M059J (cell line): ENCODE data around the gene CADM3. TPM values are rescaled to one million over a fixed set of nuclear protein-coding genes. Genes with fewer than 3 reads are reported as not detected.

Experiments used
- DNase-seq: peaks from one replicate; pipeline ENCODE4 v3.0.0-alpha.2; 2012; ENCODE audit warnings: low read depth
- total RNA-seq: library from RNA; depleted of rRNA; stranded (reverse); fragments of >200 nt; shearing (Covaris generic); gene quantifications from 2 replicates; pipeline ENCODE4 v1.2.3, GENCODE V29; 2014; rRNA removed

CADM3 gene, protein sequence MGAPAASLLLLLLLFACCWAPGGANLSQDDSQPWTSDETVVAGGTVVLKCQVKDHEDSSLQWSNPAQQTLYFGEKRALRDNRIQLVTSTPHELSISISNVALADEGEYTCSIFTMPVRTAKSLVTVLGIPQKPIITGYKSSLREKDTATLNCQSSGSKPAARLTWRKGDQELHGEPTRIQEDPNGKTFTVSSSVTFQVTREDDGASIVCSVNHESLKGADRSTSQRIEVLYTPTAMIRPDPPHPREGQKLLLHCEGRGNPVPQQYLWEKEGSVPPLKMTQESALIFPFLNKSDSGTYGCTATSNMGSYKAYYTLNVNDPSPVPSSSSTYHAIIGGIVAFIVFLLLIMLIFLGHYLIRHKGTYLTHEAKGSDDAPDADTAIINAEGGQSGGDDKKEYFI
- 0.47 and 0.54 TPM in 2 replicates for total RNA-seq

- no peak for DNase-seq
These were observed at the start of gene CADM3 for GRCh38 chr1:159171254-159171687. Gene CADM3 (plus strand): TSS chr1:159171615. CDS start chr1:159171766, 151 bp downstream.

GRCh38 chr1:159122005-159122621, 49.3 kb upstream of the CADM3 start:
- DNase-seq = peak; percentile 71

DNA sequence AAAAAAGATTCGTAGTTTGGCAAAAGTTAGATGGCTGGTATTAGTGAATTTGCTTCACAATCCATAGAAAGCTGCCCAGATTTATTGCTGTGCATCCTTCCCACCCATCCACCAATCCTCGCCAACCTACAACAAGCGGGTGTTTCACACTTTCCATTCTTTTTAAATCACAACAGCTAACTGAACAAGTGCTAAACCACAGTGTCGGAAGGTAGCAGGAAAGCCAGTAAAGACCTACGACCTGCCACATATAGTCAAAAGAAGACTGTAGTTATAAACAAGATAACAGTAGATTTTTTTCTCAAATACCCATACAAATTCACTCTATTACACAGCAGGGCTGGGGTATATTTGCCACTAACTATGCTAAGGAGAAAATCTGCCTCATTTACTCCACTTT, 47.8 kb upstream of the CADM3 start:
- no peak for DNase-seq

GRCh38 chr1:159132271-159132881, 39.0 kb upstream of the CADM3 start:
- peak; percentile 59 for DNase-seq

DNA sequence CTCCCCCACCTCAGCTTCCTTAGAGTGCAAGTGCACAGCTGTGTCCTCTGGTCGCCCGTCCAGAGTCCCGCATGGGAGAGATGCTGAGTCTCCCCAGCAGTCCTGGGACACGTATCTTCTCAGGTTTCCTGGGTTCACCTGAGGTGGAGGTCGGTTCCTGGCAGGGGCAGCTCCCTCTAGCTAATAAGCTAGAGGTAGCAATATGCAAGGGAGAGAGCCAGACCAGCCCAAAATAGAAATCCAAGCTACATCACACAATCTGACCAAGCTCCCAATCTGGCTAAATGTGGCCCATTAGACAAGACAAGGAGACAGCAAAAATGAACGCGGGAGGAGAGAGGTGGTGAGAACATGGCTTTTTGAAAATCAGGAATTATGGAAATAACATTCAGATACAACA, 30.9 kb upstream of the CADM3 start:
- DNase-seq = no peak

DNA sequence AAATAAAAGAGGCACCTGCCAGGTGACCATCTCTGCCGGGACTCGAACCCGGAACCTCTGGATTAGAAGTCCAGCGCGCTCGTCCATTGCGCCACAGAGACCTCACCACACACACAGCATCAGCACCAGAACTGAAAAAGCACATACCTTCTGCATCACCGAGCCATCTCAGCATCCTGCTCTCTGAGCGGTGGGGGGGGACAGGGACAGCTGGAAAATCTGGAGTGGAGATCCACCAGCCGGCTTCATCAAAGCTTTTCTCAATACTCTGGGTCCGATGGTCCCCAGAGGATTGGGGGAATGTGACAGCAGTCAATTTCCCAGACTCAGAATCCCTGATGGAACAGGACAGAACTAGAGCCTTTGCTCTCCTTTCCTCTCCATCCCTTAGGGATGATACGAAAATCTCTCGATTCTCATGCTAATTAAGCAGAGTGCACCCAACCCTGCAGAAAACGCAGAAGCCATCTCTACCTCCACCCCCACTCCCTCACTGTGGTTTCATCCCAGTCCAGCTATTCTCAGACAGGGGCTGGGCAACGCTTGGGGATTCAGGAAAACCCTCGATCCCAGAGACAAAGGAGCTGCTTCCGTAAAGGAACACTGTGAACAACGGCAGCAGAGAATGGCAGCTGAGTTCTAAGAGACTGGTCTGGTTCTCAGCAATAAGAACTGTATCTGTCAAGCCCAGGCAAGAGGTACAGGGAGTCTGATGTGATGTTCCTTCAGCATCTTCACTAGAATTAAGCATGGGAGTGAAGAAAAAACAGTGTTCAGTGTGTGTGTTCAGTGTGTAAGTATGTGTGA, 29.6 kb upstream of the CADM3 start:
- DNase-seq = peak; percentile 36

DNA sequence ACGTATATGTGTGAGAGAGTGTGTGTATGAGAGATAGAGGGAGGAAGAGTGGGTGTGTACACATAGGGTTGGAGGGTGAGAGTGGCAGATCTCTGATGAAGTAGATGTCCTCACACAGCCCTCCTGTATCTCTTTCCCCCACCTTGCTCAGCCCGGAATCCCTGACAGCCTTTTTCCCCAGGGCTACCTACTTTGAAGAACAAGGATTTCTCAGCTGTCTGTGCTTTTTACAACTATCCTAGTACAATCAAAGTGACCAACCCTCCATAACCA, 29.1 kb upstream of the CADM3 start:
- no peak for DNase-seq

GRCh38 chr1:159142726-159143510, 28.5 kb upstream of the CADM3 start:
- no peak for DNase-seq

GRCh38 chr1:159144571-159144970, 26.8 kb upstream of the CADM3 start:
- DNase-seq = no peak

DNA sequence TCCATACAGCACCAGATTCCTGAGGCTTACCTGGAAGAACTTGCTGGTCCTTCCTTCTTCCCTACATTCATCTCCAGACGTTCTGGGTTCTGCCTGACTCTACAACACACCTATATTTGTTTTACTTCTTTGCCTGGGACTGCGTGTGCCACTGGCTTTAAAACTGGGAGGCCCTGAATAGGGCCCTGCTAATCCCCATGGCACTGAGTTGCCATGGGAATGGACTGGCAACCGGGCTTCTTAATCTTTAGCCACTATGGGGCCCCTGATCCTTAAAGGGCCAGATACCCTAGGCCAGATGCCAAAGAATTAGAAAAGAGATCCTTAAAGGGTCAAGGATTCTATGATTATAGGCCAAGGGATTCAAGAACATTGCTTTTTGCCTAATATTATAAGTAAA, 24.4 kb upstream of the CADM3 start:
- DNase-seq = no peak

GRCh38 chr1:159152031-159152430, 19.4 kb upstream of the CADM3 start:
- no peak for DNase-seq

GRCh38 chr1:159161001-159161718, 10.3 kb upstream of the CADM3 start:
- peak; percentile 88 for DNase-seq

- no peak for DNase-seq
These were observed 9.7 kb upstream of the CADM3 start for GRCh38 chr1:159161719-159162026.

DNA sequence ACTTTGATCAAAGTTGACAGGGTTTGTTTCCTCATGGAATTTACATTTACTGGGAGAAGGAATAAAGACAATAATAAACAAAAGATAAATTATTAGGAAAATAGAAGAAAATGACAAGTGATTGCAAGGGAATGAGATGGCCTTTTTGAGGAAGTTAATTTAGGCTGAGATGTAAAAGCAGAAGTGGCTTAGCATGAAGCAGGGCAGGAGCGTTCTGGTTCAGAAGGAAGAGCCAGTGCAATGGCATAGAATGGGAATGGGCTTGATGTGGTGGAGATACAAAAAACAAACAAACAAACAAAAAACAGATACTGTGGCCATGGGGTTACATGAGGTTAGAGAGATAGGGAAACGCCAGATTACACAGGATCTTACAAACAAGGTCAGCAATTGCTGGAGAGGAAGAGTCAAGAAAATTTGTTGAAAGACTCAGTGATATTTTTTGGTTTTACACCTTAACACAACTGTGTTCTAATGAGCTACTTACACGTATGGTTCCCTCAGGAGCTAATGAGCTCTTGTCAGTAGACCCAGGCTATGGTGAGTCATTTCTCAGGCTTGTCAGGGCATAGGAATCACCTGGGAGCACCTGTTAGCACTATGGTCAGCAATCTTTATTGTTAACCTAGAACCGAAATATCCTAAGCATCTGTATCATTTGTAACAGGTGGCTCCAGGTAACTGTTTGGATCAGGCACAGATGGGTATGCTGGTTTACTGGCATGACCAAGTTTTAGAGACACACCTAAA, 8.7 kb upstream of the CADM3 start:
- no peak for DNase-seq

DNA sequence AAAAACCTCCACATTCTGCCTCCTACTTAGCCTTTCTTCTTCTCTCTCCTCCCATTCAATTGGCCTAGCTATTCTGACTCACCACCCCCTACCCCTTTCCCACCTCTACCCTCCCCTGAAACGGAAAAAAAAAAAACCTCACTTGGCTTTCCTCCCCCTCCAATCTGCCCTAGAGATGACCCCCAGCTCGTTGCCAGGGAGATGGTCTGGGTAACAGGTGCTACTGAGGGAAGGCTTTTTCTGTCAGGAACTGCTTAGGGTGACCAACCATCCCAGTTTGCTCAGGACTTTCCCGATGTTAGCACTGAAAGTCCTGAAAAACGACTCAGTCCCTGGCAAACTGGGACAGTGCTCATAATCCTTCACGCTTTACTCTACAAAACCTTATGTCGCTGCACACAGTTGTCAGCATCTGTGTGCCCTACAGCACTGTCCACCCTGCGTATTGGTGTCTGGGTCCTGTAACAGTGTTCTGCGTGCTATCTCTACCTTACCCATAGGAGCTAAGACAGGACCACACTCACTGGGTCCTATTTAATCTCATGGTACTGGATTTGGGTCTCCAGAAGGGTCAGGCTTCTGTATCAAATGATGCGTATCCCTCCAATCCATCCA, 7.7 kb upstream of the CADM3 start:
- DNase-seq = no peak

GRCh38 chr1:159168043-159168442, 3.4 kb upstream of the CADM3 start:
- DNase-seq = no peak

DNA sequence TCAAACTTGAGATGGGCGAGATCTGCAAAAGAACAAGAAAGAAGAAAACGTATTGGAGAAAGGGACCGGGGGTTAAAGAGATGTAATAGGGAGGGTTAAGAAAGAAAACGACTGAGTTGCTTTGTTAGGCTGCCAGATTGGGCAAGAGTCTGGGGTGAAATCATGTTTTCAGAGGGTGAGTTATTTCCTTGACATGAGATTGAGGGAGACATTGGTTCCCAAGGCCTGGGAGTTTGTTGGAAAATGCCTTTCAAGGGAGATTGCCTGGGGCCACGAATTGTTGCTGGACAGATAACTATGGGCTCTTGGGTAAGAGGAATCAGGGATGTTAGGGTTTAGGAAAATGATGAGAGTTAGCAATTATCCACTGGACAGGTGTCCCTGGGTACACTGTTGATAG, 776 bp upstream of the CADM3 start:
- DNase-seq = peak; percentile 22

DNA sequence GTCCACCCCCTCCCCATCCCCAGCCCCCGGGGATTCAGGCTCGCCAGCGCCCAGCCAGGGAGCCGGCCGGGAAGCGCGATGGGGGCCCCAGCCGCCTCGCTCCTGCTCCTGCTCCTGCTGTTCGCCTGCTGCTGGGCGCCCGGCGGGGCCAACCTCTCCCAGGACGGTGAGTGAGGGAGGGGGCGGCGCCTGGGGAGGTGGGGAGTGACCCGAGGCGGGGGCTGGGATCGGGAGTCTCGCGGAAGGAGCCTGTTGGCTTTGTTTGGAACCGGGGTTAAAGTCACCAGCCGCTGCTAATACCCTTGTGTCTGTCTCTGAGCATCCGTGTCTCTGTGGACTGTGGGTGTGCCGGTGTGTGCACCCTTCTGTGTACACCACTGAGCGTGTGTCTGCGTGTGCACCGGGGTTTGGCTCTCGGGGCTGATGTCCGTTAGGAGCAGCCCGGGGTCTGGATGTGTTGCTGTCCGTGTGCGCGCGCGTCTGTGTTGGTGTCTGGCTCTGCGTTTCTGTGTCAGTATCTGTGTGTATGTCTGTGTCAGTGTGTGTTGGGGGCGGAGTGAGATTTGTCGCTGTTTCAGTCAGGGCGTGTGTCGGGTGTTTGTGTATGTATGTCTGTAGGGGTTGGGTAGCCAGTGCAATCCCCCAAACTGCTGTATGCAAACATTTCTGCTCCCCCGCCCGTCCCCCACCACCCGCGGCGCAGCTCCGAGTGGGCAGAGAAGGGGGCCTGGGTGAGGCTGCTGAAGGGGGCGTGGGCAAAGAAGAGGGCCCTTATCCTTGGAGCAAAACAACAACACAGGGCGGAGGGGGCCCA, 480 bp downstream of the CADM3 start:
- no peak for DNase-seq
